GM19397 (cell line): ENCODE data around the gene IL9R.
A peak's percentile ranks its signal among the peaks of the same experiment; 100 is the strongest.
"Not testable (repeated sequence)": the region's sequence is repeated elsewhere in the genome, so short reads cannot be mapped to it uniquely, and the experiment has no call there.

Experiments
- ATAC-seq: cut with Tn5 transposase; IDR thresholded peaks from one replicate; pipeline ENCODE4 v1.9.1; 2021; ENCODE audit warnings: mild to moderate bottlenecking, moderate library complexity; ENCODE audit not compliant: unreplicated experiment

IL9R gene

DNA sequence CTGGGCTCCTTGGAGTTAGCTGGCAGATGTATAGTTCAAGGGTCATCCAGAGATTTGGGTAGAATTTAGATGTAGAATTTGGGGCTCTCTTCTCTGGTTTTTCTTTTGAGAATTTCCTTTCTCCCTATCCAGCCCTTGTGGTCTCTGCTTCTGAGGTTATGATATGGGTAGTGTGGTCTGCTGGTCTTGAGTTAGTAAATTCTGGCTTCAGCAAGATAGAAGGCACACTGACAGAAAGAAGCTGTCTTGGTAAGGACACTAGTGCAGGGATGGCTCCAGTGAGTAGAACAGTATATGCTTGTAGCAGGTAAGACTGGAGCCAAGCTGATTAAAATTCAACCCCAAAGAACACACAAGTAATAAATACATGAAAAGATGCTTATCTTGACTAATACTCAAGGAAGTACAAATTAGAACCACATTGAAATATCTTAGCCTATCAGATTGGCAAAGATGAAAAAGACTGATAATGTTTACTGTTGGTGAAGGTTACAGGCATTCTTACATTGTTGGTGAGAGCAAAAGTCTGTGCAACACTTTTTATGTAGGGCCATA, 2.1 kb upstream of the IL9R start:
- ATAC-seq: no peak

GRCh38 chrX:155998116-155998515, 620 bp downstream of the IL9R start:
- ATAC-seq: no peak

- no peak for ATAC-seq
Observed at GRCh38 chrX:155998761-155999510, 1.4 kb downstream of the IL9R start.

- ATAC-seq: not testable (repeated sequence)
Observed at GRCh38 chrX:155999751-156000150, 2.3 kb downstream of the IL9R start.

GRCh38 chrX:156000361-156000926, 2.9 kb downstream of the IL9R start:
- ATAC-seq: no peak

- ATAC-seq: no peak
Observed at GRCh38 chrX:156001001-156001666, 3.6 kb downstream of the IL9R start.

DNA sequence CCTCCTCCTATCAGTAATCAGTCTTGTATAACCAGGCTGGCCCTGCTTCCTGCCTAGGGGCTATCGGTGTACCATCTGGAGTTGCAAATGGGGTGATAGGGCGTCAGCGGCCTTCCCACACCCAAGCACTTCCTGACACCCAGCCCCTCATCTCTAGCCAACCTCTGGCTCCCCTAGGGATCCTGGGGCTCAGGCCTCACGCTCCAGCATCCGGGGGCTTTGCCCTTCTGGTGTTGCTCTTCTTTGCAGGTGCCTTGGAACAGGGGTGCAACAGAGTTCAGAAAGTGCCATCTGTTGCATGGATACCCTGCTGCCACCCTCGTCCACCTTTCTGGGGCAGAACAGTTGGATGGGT, 4.1 kb downstream of the IL9R start:
- ATAC-seq: no peak

DNA sequence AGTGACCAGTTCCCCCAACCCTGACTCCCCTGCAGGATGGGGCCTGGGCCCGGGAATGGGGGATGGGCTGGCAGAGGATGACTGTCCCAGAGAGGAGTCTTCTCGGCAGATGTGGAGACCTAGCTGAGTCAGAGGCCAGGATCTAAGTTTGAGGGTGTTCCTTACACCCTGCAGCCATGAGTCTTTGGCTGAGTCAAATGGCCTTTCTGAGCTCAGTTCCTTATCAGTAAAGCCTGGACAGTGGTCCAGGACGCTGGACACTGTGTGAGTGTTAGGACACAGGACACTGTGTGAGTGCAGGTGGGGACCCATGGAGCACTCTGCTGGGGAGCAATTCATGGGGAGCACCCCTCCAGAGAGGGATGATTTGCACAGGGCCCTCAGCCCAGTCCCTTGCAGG, 5.0 kb downstream of the IL9R start:
- no peak for ATAC-seq

GRCh38 chrX:156003486-156004185, 6.1 kb downstream of the IL9R start:
- no peak for ATAC-seq

DNA sequence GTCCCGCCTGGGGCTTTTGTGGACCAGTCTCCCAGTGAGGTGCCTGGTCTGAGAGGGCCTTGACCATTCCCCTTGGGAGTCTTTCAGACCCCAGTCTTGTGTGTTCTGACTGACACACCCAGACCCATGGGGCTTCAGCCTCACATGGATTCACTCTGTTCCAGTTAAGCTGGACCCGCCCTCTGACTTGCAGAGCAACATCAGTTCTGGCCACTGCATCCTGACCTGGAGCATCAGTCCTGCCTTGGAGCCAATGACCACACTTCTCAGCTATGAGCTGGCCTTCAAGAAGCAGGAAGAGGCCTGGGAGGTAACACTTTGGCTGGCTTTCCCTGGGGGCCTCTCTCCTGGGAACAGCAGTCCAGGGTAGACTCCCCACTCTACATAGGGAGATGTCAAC, 6.8 kb downstream of the IL9R start:
- ATAC-seq: no peak

DNA sequence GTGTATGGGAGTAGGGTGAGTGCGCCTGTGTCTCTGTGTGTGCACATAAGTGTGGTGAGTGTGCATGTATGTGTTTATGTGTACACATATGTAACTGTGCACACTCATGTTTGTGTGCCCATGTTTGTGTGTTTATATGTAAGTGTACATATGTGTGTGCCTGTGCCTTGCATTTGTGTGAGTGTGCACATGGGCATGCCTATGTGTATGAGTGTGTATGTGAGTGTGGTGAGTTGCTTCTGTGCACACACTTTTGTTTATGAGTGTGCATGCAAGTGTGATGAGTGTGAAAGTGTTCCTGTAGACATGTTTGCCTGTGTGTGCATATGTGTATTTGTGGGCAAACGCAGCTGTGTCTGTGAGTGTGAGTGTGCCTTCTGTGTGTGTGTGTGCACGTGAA, 7.2 kb downstream of the IL9R start:
- ATAC-seq: no peak

- ATAC-seq: no peak
Observed at GRCh38 chrX:156005144-156005543, 7.6 kb downstream of the IL9R start.

- not testable (repeated sequence) for ATAC-seq
Observed at GRCh38 chrX:156006468-156006867, 9.0 kb downstream of the IL9R start.

DNA sequence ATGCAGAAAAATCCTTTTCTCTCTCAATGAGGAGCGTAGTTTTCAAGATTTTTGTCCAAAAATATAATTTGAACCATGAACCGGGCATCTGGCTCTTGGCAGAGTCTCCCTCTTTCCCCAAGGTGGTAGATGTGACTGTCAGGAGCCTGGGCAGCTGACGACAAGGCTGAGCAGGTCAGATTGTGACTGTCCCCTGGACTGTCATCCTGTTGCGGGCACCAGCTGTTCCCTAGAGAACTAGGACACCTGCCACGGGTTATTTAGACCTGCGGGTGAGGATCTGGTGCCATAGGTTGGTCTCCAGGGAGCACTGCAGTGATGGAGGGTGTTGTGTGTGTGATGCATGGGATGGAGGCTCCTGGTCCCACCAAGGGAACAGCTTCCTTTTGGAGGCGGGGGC, 10.9 kb downstream of the IL9R start:
- not testable (repeated sequence) for ATAC-seq

DNA sequence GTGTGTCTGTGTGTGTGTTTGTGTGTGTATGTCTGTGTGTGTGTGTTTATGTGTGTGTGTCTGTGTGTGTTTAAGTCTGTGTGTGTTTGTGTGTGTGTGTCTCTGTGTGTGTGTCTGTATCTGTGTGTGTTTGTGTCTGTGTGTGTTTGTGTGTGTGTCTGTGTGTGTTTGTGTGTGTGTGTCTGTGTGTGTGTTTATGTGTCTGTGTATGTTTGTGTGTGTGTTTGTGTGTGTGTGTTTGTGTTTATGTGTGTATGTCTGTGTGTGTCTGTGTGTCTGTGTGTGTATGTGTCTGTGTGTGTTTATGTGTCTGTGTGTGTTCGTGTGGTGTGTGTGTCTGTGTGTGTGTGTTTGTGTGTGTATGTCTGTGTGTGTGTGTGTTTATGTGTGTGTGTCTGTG, 11.4 kb downstream of the IL9R start:
- ATAC-seq: no peak

DNA sequence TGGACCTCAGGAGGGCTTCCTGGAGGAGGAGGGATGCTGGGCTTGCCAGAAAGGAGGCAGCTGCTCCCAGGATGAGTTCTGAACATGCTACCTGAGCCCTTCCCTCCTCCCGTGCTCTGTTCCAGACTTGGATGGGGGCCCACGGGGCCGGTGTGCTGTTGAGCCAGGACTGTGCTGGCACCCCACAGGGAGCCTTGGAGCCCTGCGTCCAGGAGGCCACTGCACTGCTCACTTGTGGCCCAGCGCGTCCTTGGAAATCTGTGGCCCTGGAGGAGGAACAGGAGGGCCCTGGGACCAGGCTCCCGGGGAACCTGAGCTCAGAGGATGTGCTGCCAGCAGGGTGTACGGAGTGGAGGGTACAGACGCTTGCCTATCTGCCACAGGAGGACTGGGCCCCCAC, 12.2 kb downstream of the IL9R start:
- ATAC-seq: not testable (repeated sequence)

DNA sequence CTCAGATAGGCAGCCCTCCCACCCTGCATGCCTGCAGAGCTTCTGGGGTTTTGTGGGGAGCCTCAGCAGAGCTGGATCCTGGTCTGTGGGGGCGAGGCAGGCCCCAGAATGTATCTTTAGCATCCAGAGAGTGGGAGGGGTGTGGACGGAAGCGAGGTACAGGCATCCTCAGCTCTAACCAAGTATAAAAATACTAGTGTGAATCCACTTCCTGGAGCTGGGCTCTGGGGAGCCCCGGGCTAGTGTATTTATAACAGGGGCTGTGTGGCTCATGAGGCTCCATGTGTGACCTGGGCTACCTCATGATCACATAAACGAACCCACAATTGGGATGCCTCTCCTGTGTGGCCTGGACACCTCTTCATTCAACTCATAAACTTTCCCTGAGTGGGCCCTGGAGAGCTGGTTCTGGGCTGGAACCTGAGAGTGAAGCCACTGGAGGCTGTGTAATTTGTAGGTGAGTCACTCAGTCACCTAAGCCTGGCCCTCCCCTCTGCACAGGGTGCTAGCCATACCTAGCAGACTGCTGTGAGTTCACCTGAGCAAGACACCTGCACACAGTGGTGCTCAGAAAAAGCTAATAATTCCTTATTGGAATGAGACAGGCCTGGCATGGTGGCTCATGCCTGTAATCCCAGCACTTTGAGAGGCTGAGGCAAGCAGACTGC, 15.9 kb downstream of the IL9R start:
- ATAC-seq: peak; percentile 61

- not testable (repeated sequence) for ATAC-seq
Observed at GRCh38 chrX:156019846-156020245, 22.4 kb downstream of the IL9R start.

DNA sequence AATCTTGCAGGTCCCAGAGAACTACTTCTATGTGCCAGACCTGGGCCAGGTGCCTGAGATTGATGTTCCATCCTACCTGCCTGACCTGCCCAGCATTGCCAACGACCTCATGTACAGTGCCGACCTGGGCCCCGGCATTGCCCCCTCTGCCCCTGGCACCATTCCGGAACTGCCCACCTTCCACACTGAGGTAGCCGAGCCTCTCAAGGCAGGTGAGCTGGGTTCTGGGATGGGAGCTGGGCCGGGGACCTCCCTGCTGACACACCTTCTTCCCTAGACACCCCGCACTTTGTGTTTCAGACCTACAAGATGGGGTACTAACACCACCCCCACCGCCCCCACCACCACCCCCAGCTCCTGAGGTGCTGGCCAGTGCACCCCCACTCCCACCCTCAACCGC, 25.5 kb downstream of the IL9R start:
- not testable (repeated sequence) for ATAC-seq

GRCh38 chrX:156024949-156025492, 27.5 kb downstream of the IL9R start:
- ATAC-seq: not testable (repeated sequence)
